Endodermal cell (in vitro differentiated cells): ENCODE results near the gene RNF224. TPM values are rescaled to one million over a fixed set of nuclear protein-coding genes. Genes with fewer than 3 reads are reported as not detected.

Experiments
- DNase-seq: peaks from one replicate; pipeline ENCODE4 v3.0.0-alpha.2; 2017
- H3K27ac ChIP-seq: 2 replicates; pipeline ENCODE4 v1.5.1; 2013; ENCODE audit warnings: mild to moderate bottlenecking, low read depth, low read length, moderate library complexity
- H3K27me3 ChIP-seq: 2 replicates; pipeline ENCODE4 v1.6.1; 2013; ENCODE audit warnings: mild to moderate bottlenecking, low read length, moderate library complexity; ENCODE audit not compliant: insufficient read depth, control insufficient read depth, poor library complexity, severe bottlenecking
- H3K36me3 ChIP-seq: 2 replicates; pipeline ENCODE4 v1.7.0; 2013; ENCODE audit warnings: mild to moderate bottlenecking, low read length, moderate library complexity; ENCODE audit not compliant: control insufficient read depth, insufficient read depth
- H3K4me1 ChIP-seq: one replicate; pipeline ENCODE4 v1.7.0; 2013; ENCODE audit warnings: low read length; ENCODE audit not compliant: control insufficient read depth, insufficient read depth
- H3K4me3 ChIP-seq: 2 replicates; pipeline ENCODE4 v1.5.1; 2013; ENCODE audit warnings: mild to moderate bottlenecking, low read length, moderate library complexity
- H3K9ac ChIP-seq: 2 replicates; pipeline ENCODE4 v1.6.1; 2013; ENCODE audit warnings: mild to moderate bottlenecking, low read length, moderate library complexity; ENCODE audit not compliant: poor library complexity, severe bottlenecking; ENCODE audit errors: extremely low read depth
- H3K9me3 ChIP-seq: 2 replicates; pipeline ENCODE4 v1.6.1; 2013; ENCODE audit warnings: mild to moderate bottlenecking, low read length, moderate library complexity; ENCODE audit not compliant: control insufficient read depth
- H3K27ac Mint-ChIP-seq: 2 replicates; pipeline ENCODE4 v1.8.0; 2020; ENCODE audit warnings: mixed read lengths
- H3K27me3 Mint-ChIP-seq: 2 replicates; pipeline ENCODE4 v1.8.0; 2021; ENCODE audit warnings: mild to moderate bottlenecking, mixed read lengths; ENCODE audit not compliant: insufficient read depth
- H3K36me3 Mint-ChIP-seq: 2 replicates; pipeline ENCODE4 v1.8.0; 2020; ENCODE audit warnings: low read depth, mixed read lengths
- H3K4me1 Mint-ChIP-seq: 2 replicates; pipeline ENCODE4 v1.8.0; 2020; ENCODE audit warnings: mixed read lengths
- H3K4me3 Mint-ChIP-seq: 2 replicates; pipeline ENCODE4 v1.8.0; 2020; ENCODE audit warnings: mild to moderate bottlenecking, moderate library complexity, mixed read lengths
- H3K9me3 Mint-ChIP-seq: 2 replicates; pipeline ENCODE4 v1.8.0; 2020; ENCODE audit warnings: mild to moderate bottlenecking, mixed read lengths
- WGBS, 2 experiments: methylation state at CpG; one replicate each; pipeline versions ENCODE4 v1.1.5 to v1.1.7; 2013; ENCODE audit warnings: missing lambda C conversion rate in 2 of 2, mixed read lengths in 1 of 2; ENCODE audit not compliant: insufficient coverage in 1 of 2, insufficient read length in 1 of 2; 5-methylcytosine and 5-hydroxymethylcytosine counted together
- total RNA-seq, 2 donors: library from RNA; stranded (reverse); fragmentation: NEBNext Ultra II Directional in 1 of 2; extraction: Animal tissue kit (Norgen Biotek cat#: 25700) in 1 of 2; gene quantifications; 2 replicates in 1 of 2; 3 replicates in 1 of 2; pipeline ENCODE4 v1.2.1, GENCODE V29; 2021
- TF ChIP-seq, protein P1 (sequence below): fragments of 200-600 bp; sonication (generic); conservative IDR thresholded peaks from 2 replicates; pipeline ENCODE4 v1.5.0; 2021; ENCODE audit warnings: antibody characterized with exemption, mild to moderate bottlenecking

The RNF224 gene
- total RNA-seq, 2 donors from 2014 or later: 0.24 to 0.38 TPM

DNA sequence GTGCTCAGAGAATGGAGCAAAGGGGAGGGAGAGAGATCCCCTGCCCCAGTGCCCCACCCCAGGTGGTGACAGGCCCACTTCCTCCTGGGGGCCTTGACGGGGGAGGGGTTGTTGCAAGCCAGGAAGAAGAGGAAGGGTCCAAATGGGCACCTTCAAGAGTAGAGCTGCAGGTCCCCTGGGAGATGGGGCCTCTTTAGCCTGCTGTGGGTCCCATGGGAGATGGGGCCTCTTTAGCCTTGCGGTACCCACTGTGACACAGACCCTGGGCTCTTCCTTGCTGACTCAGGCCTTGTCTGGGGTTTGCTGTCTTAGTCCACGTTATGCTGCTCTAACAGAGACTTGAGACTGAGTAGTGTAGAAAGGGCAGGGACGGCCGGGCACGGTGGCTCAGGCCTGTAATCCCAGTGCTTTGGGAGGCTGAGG lies 40.6 kb downstream of the RNF224 start:
- Histone ChIP-seq H3K27ac (no peak overlapping the region), H3K27me3 (no peaks in the 10 kb centered on the region), H3K9me3 (no peaks in the 10 kb centered on the region), H3K36me3 (peaks cover 49% of the 10 kb centered on the region), H3K9ac (no peak overlapping the region), H3K4me3 (no peak overlapping the region), H3K4me1 (no peaks in the 10 kb centered on the region)
- TF ChIP-seq, protein P1, sequence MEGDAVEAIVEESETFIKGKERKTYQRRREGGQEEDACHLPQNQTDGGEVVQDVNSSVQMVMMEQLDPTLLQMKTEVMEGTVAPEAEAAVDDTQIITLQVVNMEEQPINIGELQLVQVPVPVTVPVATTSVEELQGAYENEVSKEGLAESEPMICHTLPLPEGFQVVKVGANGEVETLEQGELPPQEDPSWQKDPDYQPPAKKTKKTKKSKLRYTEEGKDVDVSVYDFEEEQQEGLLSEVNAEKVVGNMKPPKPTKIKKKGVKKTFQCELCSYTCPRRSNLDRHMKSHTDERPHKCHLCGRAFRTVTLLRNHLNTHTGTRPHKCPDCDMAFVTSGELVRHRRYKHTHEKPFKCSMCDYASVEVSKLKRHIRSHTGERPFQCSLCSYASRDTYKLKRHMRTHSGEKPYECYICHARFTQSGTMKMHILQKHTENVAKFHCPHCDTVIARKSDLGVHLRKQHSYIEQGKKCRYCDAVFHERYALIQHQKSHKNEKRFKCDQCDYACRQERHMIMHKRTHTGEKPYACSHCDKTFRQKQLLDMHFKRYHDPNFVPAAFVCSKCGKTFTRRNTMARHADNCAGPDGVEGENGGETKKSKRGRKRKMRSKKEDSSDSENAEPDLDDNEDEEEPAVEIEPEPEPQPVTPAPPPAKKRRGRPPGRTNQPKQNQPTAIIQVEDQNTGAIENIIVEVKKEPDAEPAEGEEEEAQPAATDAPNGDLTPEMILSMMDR: no peak
- Mint-ChIP-seq H3K27me3 (no peaks in the 10 kb centered on the region), H3K36me3 (peaks cover 32% of the 10 kb centered on the region), H3K4me1 (no peaks in the 10 kb centered on the region), H3K9me3 (no peaks in the 10 kb centered on the region), H3K27ac (no peak overlapping the region), H3K4me3 (no peak overlapping the region)
- 94 to 99% methylated on average over 5 to 6 of the region's 6 CpGs for WGBS, 2 experiments
- DNase-seq: no peak

DNA sequence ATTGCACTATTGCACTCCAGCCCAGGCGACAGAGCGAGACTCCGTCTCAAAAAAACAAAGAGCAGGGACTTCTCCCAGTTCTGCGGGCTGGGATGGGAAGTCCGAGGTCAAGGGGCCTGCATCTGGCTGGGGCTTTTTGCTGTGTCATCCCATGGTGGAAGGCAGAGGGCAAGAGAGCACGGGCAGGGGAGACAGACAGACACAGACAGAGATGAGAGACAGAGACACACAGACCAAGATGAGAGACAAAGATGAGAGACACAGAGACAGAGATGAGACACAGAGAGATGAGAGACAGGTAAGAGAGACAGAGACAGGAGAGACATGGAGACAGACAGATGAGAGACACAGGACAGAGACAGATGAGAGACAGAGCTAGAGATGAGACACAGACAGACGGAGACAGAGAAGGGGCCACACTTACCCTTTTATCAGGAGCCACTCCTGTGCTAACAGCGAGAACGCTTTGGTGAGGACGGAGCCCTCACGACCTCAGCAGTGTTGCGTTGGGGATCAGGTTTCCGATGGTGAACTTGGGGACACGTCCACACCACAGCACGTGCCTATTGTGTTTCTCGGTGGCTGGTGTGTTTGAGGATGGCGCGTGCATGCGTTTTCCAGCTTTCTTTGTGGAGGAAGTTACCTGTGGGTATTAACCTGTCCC lies 41.4 kb downstream of the RNF224 start:
- no peak overlapping the region for H3K9ac ChIP-seq
- no peak overlapping the region for H3K27ac ChIP-seq
- Mint-ChIP-seq H3K27ac (no peak overlapping the region), H3K4me1 (no peaks in the 10 kb centered on the region), H3K4me3 (no peak overlapping the region), H3K36me3 (peaks cover 36% of the 10 kb centered on the region), H3K9me3 (no peaks in the 10 kb centered on the region), H3K27me3 (no peaks in the 10 kb centered on the region)
- no peaks in the 10 kb centered on the region for H3K4me1 ChIP-seq
- WGBS, 2 experiments: 90 to 91% methylated on average over 17 to 19 of the region's 19 CpGs
- no peaks in the 10 kb centered on the region for H3K27me3 ChIP-seq
- DNase-seq: no peak
- no peak overlapping the region for H3K4me3 ChIP-seq
- TF ChIP-seq, protein P1: no peak
- no peaks in the 10 kb centered on the region for H3K9me3 ChIP-seq
- peaks cover 53% of the 10 kb centered on the region for H3K36me3 ChIP-seq

DNA sequence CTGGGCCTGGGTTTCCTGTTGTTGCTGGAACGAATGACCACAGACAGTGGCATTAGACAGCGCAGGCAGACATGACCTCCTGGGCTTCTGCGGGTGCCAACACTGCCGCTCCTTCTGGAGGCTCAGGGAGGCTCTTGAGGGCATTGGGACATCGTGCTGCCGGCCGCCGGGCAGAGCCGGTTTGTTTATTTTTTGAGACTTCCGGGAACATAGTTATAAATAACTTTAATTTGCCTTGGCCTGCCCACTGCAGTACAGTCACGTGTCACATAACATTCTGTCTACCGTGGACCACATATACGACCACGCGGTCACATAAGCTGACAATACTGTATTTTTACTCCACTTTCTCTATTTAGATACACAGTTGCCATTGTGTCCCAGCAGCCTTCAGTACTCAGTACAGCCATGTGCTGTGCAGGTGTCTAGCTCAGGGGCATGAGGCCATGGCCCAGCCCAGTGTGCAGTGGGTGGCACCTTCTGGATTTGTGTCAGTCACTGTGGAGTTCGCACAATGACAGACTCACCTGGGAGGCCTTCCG lies 42.0 kb downstream of the RNF224 start:
- Mint-ChIP-seq H3K27ac (no peak overlapping the region), H3K36me3 (peaks cover 38% of the 10 kb centered on the region), H3K27me3 (no peaks in the 10 kb centered on the region), H3K4me3 (no peak overlapping the region), H3K9me3 (no peaks in the 10 kb centered on the region), H3K4me1 (peaks cover under 1% of the 10 kb centered on the region)
- Histone ChIP-seq H3K9me3 (no peaks in the 10 kb centered on the region), H3K36me3 (peaks cover 50% of the 10 kb centered on the region), H3K9ac (no peak overlapping the region), H3K4me3 (no peak overlapping the region), H3K27ac (no peak overlapping the region), H3K27me3 (no peaks in the 10 kb centered on the region), H3K4me1 (no peaks in the 10 kb centered on the region)
- no peak for DNase-seq
- TF ChIP-seq, protein P1: no peak
- 95 to 96% methylated on average over 15 to 17 of the region's 17 CpGs for WGBS, 2 experiments
